ENCODE measurements around the gene EIF3B. TPM values are rescaled to one million over a fixed set of nuclear protein-coding genes. Genes with fewer than 3 reads are reported as not detected.
A peak's percentile ranks its signal among the peaks of the same experiment; 100 is the strongest.
"Not testable (repeated sequence)": the region's sequence is repeated elsewhere in the genome, so short reads cannot be mapped to it uniquely, and the experiment has no call there.

Gene EIF3B
- total and polyA plus RNA-seq, 11 donors: 35.4 to 114 (median 72.4) TPM

- ATAC-seq (no peak), DNase-seq (peak in 1 of 5 donors; percentile 37)
- TF ChIP-seq, protein P1, sequence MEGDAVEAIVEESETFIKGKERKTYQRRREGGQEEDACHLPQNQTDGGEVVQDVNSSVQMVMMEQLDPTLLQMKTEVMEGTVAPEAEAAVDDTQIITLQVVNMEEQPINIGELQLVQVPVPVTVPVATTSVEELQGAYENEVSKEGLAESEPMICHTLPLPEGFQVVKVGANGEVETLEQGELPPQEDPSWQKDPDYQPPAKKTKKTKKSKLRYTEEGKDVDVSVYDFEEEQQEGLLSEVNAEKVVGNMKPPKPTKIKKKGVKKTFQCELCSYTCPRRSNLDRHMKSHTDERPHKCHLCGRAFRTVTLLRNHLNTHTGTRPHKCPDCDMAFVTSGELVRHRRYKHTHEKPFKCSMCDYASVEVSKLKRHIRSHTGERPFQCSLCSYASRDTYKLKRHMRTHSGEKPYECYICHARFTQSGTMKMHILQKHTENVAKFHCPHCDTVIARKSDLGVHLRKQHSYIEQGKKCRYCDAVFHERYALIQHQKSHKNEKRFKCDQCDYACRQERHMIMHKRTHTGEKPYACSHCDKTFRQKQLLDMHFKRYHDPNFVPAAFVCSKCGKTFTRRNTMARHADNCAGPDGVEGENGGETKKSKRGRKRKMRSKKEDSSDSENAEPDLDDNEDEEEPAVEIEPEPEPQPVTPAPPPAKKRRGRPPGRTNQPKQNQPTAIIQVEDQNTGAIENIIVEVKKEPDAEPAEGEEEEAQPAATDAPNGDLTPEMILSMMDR (IDR thresholded peaks at IDR 0.05): no peak
- no peak for TF ChIP-seq POLR2A (IDR thresholded peaks at IDR 0.05)
- Histone ChIP-seq H3K9me3 (no peaks in the 10 kb centered on the region), H3K36me3 (peaks cover 0 to 43% (median 39%) of the 10 kb centered on the region in 9 donors), H3K4me1 (peaks cover 0 to 2% (median 0%) of the 10 kb centered on the region in 12 donors), H3K4me3 (no peak overlapping the region), H3K27me3 (no peaks in the 10 kb centered on the region), H3K27ac (no peak overlapping the region)
- intact Hi-C loops (cut with DNase I): no loop called here
- WGBS, 4 donors: 89 to 93% (median 92%) methylated on average over 21 of the region's 21 CpGs
Measured at GRCh38 chr7:2381881-2382509, 27.4 kb downstream of the EIF3B start.

DNA sequence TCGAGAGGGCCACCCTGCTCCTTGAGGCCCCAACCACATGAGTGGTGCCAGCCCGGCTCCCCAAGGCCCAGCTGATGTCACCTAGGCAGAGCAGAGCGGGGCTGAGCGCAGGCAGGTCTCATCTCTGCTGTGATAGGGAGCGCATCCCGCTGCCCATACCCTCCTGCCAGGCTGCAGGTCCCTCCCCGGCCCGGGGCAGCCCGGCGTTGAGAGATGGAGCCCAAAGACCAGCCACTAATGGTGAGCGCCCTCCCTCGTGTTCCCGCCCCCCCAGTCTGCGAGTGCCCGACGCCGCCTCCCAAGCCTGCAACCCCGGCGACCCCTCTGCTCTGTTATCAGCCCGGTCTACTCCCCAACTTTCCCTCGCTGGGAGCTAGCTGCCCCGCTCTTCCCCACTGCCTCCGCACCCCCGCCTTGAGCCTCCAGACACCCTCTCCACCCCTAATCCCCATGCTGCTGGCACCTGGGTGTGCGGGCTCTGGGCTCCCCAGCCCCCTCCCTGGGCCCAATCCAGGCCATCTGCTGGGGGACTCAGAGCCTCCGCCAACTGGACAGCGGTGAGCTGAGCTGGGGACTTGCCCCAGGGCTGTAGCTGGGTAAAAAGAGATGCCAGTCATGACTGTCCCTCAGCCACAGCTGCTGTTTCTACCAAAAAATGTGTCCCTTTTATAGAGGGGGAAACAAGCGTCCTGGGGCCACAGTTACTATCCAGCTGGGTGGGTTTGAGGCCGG is 29.1 kb downstream of the EIF3B start:
- no peak for TF ChIP-seq POLR2A (IDR thresholded peaks at IDR 0.05)
- TF ChIP-seq, protein P1 (IDR thresholded peaks at IDR 0.05): no peak
- Histone ChIP-seq H3K4me3 (no peak overlapping the region), H3K9me3 (no peaks in the 10 kb centered on the region), H3K4me1 (peaks cover 0 to 14% (median 5%) of the 10 kb centered on the region in 12 donors), H3K27ac (no peak overlapping the region), H3K36me3 (peaks cover 0 to 35% (median 30%) of the 10 kb centered on the region in 9 donors), H3K27me3 (no peaks in the 10 kb centered on the region)
- 86 to 90% (median 89%) methylated on average over 26 to 29 of the region's 29 CpGs for WGBS, 4 donors
- intact Hi-C loops (cut with DNase I): no loop called here
- ATAC-seq (no peak), DNase-seq (no peak)

- no peak for ATAC-seq
- no peak for DNase-seq
- peaks cover 0 to 14% (median 5%) of the 10 kb centered on the region in 12 donors for H3K4me1 ChIP-seq
- no peak overlapping the region for H3K27ac ChIP-seq
- H3K9me3 ChIP-seq: no peaks in the 10 kb centered on the region
- H3K4me3 ChIP-seq: no peak overlapping the region
- intact Hi-C loops (cut with DNase I): no loop called here
- H3K27me3 ChIP-seq: no peaks in the 10 kb centered on the region
- TF ChIP-seq, protein P1 (IDR thresholded peaks at IDR 0.05): no peak
- no peak for TF ChIP-seq POLR2A (IDR thresholded peaks at IDR 0.05)
- 81 to 91% (median 86%) methylated on average over 13 to 19 of the region's 19 CpGs for WGBS, 4 donors
- peaks cover 0 to 26% (median 21%) of the 10 kb centered on the region in 9 donors for H3K36me3 ChIP-seq
Measured at GRCh38 chr7:2384354-2385243, 30.0 kb downstream of the EIF3B start.

- H3K27me3 ChIP-seq; H3K27ac ChIP-seq; DNase-seq; H3K4me3 ChIP-seq; ATAC-seq; intact Hi-C loops (cut with DNase I); H3K9me3 ChIP-seq: not testable (repeated sequence)
- Histone ChIP-seq H3K4me1 (peaks cover 0 to 20% (median 10%) of the 10 kb centered on the region in 12 donors), H3K36me3 (peaks cover 0 to 11% (median 6%) of the 10 kb centered on the region in 9 donors)
- WGBS, 4 donors: 94 to 95% (median 95%) methylated on average over 8 to 9 of the region's 9 CpGs
Measured at GRCh38 chr7:2386122-2386521, 31.5 kb downstream of the EIF3B start.
